Measurements from ENCODE around the gene CFAP61. TPM values are rescaled to one million over a fixed set of nuclear protein-coding genes. Genes with fewer than 3 reads are reported as not detected.
"Not testable (repeated sequence)": the region's sequence is repeated elsewhere in the genome, so short reads cannot be mapped to it uniquely, and the experiment has no call there.

The CFAP61 gene
- total RNA-seq, 4 donors from 2014 or later = 0.34 to 1.6 (median 1.1) TPM

- Histone ChIP-seq H3K4me1 (no peaks in the 10 kb centered on the region), H3K36me3 (no peaks in the 10 kb centered on the region), H3K27me3 (no peaks in the 10 kb centered on the region), H3K27ac (no peak overlapping the region), H3K9me3 (no peaks in the 10 kb centered on the region), H3K4me3 (replicated peaks in 1 of 3) (no peak overlapping the region)
- WGBS, 2 donors = 88 to 90% methylated on average over 19 of the region's 19 CpGs
- DNase-seq = no peak
- TF ChIP-seq POLR2A (IDR thresholded peaks at IDR 0.05) (no peak), CTCF (IDR thresholded peaks at IDR 0.05) (no peak)
- intact Hi-C loops (cut with DNase I) = no loop called here
Observed at GRCh38 chr20:20233041-20233514, 180.7 kb downstream of the CFAP61 start.

- Histone ChIP-seq H3K9me3 (no peaks in the 10 kb centered on the region), H3K27ac (no peak overlapping the region), H3K4me1 (no peaks in the 10 kb centered on the region), H3K27me3 (no peaks in the 10 kb centered on the region), H3K36me3 (no peaks in the 10 kb centered on the region), H3K4me3 (replicated peaks in 1 of 3) (no peak overlapping the region)
- TF ChIP-seq POLR2A (IDR thresholded peaks at IDR 0.05) (no peak), CTCF (IDR thresholded peaks at IDR 0.05) (no peak)
- intact Hi-C loops (cut with DNase I) = loop anchor here (5.0 kb wide), 1 partner anchor 153 kb away; no protein-coding TSS in a partner anchor
- DNase-seq = no peak
- WGBS, 2 donors = 87 to 90% methylated on average over 4 of the region's 4 CpGs
Observed at GRCh38 chr20:20235681-20236080, 183.3 kb downstream of the CFAP61 start.

GRCh38 chr20:20237093-20237959, 185.0 kb downstream of the CFAP61 start:
- Histone ChIP-seq H3K4me3 (replicated peaks in 1 of 3) (no peak overlapping the region), H3K9me3 (no peaks in the 10 kb centered on the region), H3K27ac (no peak overlapping the region), H3K27me3 (no peaks in the 10 kb centered on the region), H3K36me3 (no peaks in the 10 kb centered on the region), H3K4me1 (no peaks in the 10 kb centered on the region)
- DNase-seq = peak; percentile 46 to 64
- WGBS, 2 donors = 40 to 42% methylated on average over 11 of the region's 11 CpGs
- peak; percentile 40 to 81 (median 72) for TF ChIP-seq CTCF (IDR thresholded peaks at IDR 0.05)
- TF ChIP-seq POLR2A (IDR thresholded peaks at IDR 0.05) = no peak
- intact Hi-C loops (cut with DNase I) = loop anchor here (5.0 kb wide), 1 partner anchor 155 kb away; no protein-coding TSS in a partner anchor

GRCh38 chr20:20241976-20242375, 189.6 kb downstream of the CFAP61 start:
- no peak overlapping the region for H3K4me3 ChIP-seq (replicated peaks in 1 of 3)
- no peaks in the 10 kb centered on the region for H3K9me3 ChIP-seq
- no peak for DNase-seq
- H3K27me3 ChIP-seq = no peaks in the 10 kb centered on the region
- H3K27ac ChIP-seq = no peak overlapping the region
- intact Hi-C loops (cut with DNase I) = no loop called here
- H3K4me1 ChIP-seq = no peaks in the 10 kb centered on the region
- TF ChIP-seq CTCF (IDR thresholded peaks at IDR 0.05) (no peak), POLR2A (IDR thresholded peaks at IDR 0.05) (no peak)
- 92 to 96% methylated on average over 1 of the region's 1 CpG for WGBS, 2 donors
- H3K36me3 ChIP-seq = no peaks in the 10 kb centered on the region

- H3K27me3 ChIP-seq; H3K4me1 ChIP-seq; intact Hi-C loops (cut with DNase I); H3K9me3 ChIP-seq; H3K36me3 ChIP-seq; H3K4me3 ChIP-seq (replicated peaks in 1 of 3); H3K27ac ChIP-seq; DNase-seq: not testable (repeated sequence)
- WGBS, 2 donors = 88 to 92% methylated on average over 1 of the region's 1 CpG
Observed at GRCh38 chr20:20244384-20244783, 192.1 kb downstream of the CFAP61 start.

All from thyroid gland (tissue), 4 donors.